Neural crest cell (in vitro differentiated cells): ENCODE measurements around the gene CXCR5. TPM values are rescaled to one million over a fixed set of nuclear protein-coding genes. Genes with fewer than 3 reads are reported as not detected.

Experiments
- DNase-seq: peaks from one replicate; pipeline ENCODE4 v3.0.0; 2021; ENCODE audit warnings: low read depth, mixed read lengths, low spot score
- H3K27ac Mint-ChIP-seq: one replicate; pipeline ENCODE4 v1.8.0; 2021; ENCODE audit warnings: mild to moderate bottlenecking, mixed read lengths; ENCODE audit not compliant: unreplicated experiment
- H3K27me3 Mint-ChIP-seq: 2 replicates; pipeline ENCODE4 v1.8.0; 2021; ENCODE audit warnings: low read depth, mild to moderate bottlenecking, mixed read lengths
- H3K36me3 Mint-ChIP-seq: 2 replicates; pipeline ENCODE4 v1.8.0; 2021; ENCODE audit warnings: low read depth, mild to moderate bottlenecking, mixed read lengths
- H3K4me1 Mint-ChIP-seq: 2 replicates; pipeline ENCODE4 v1.8.0; 2021; ENCODE audit warnings: mixed read lengths
- H3K4me3 Mint-ChIP-seq: one replicate; pipeline ENCODE4 v1.8.0; 2021; ENCODE audit warnings: mild to moderate bottlenecking, mixed read lengths
- H3K9me3 Mint-ChIP-seq: 2 replicates; pipeline ENCODE4 v1.8.0; 2021; ENCODE audit warnings: mixed read lengths
- CTCF ChIP-seq: fragments of 200-600 bp; sonication (generic); conservative IDR thresholded peaks from 2 replicates; pipeline ENCODE4 v1.5.0; 2021; ENCODE audit warnings: antibody characterized with exemption, mild to moderate bottlenecking
- total RNA-seq: library from RNA; stranded (reverse); gene quantifications from 2 replicates; pipeline ENCODE4 v1.2.1, GENCODE V29; 2021

Gene CXCR5
- total RNA-seq, 1 donor from 2014 or later: not detected

- DNase-seq: no peak
- TF ChIP-seq CTCF: no peak
- Mint-ChIP-seq H3K9me3 (no peaks in the 10 kb centered on the region), H3K36me3 (no peaks in the 10 kb centered on the region), H3K27ac (no peak overlapping the region), H3K4me1 (no peaks in the 10 kb centered on the region), H3K27me3 (peaks cover 4% of the 10 kb centered on the region), H3K4me3 (no peak overlapping the region)
Measured at GRCh38 chr11:118878163-118878563, 5.5 kb upstream of the CXCR5 start.

DNA sequence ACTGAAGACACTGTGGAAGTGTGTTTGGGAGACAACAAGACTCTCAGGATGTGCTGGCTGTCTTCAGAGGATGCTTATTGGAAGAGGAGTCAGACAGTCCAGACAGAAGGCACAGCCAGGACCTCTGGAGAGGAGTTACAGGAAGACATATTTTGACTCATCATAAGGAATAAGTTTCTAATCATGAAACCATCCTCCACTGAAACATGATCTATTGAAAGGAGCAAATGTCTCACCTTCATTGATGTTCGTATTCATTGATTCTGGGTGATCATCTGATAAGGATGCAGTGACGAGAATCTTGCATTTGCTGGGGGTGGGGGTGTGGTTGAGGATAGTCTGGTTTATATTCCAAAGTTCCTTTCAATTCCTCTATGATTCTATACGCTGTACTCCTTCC lies 2.5 kb upstream of the CXCR5 start:
- no peak for TF ChIP-seq CTCF
- Mint-ChIP-seq H3K4me3 (no peak overlapping the region), H3K4me1 (no peaks in the 10 kb centered on the region), H3K9me3 (no peaks in the 10 kb centered on the region), H3K27me3 (peaks cover 4% of the 10 kb centered on the region), H3K36me3 (no peaks in the 10 kb centered on the region), H3K27ac (no peak overlapping the region)
- no peak for DNase-seq

GRCh38 chr11:118882491-118882890 lies 1.2 kb upstream of the CXCR5 start:
- peaks cover 4% of the 10 kb centered on the region for H3K27me3 Mint-ChIP-seq
- no peaks in the 10 kb centered on the region for H3K9me3 Mint-ChIP-seq
- no peak for TF ChIP-seq CTCF
- H3K4me3 Mint-ChIP-seq: no peak overlapping the region
- peaks cover 5% of the 10 kb centered on the region for H3K4me1 Mint-ChIP-seq
- DNase-seq: no peak
- no peaks in the 10 kb centered on the region for H3K36me3 Mint-ChIP-seq
- no peak overlapping the region for H3K27ac Mint-ChIP-seq

- H3K36me3 Mint-ChIP-seq: no peaks in the 10 kb centered on the region
- peaks cover 4% of the 10 kb centered on the region for H3K27me3 Mint-ChIP-seq
- DNase-seq: no peak
- peaks cover 10% of the 10 kb centered on the region for H3K4me1 Mint-ChIP-seq
- H3K4me3 Mint-ChIP-seq: no peak overlapping the region
- no peak for TF ChIP-seq CTCF
- no peaks in the 10 kb centered on the region for H3K9me3 Mint-ChIP-seq
- H3K27ac Mint-ChIP-seq: no peak overlapping the region
Measured at GRCh38 chr11:118883004-118883367, 706 bp upstream of the CXCR5 start.

DNA sequence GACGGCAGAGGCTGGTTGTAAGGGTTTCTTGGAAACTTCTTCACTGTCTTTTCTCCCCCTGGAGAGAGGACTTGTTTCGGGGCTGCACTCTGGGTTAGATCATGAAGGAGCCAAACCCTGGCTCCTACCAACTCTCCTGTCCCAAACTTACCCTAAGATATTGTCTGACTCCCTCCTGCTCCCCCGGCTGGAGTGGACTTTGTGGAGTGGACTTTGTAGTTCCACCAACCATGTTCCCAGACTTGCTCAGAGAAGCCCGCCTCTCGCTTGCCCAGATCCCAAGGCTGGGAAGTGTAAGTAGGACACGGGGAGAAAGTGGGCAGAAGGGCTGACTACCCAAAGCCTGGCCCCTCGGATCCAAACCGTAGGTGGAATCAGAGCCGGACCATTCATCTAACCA lies 1.2 kb downstream of the CXCR5 start:
- H3K4me1 Mint-ChIP-seq: peaks cover 15% of the 10 kb centered on the region
- no peak for DNase-seq
- H3K9me3 Mint-ChIP-seq: no peaks in the 10 kb centered on the region
- H3K36me3 Mint-ChIP-seq: no peaks in the 10 kb centered on the region
- TF ChIP-seq CTCF: no peak
- peaks cover 4% of the 10 kb centered on the region for H3K27me3 Mint-ChIP-seq
- peak overlapping the region; percentile 35 for H3K27ac Mint-ChIP-seq
- no peak overlapping the region for H3K4me3 Mint-ChIP-seq

DNA sequence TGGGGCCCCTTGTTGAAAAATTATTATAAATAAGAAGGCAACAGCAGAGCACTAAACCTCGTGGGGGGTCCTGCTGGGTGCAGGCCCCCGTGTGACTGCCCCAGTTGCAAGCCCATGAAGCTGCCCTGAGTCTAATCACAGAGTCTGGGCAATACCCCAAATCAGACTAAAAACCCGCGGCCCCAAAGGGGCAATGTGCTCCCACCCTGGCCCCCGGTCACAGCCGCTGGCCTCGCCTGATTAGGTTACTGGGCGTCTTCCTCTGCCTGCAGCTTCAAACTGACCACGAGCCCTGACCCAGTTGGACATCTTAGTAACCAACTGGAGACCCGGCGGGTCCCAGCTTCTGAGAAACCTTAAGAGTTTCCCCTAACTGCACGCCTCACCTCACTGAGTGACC lies 1.6 kb downstream of the CXCR5 start:
- no peak overlapping the region for H3K27ac Mint-ChIP-seq
- H3K4me1 Mint-ChIP-seq: peaks cover 15% of the 10 kb centered on the region
- H3K4me3 Mint-ChIP-seq: no peak overlapping the region
- no peak for DNase-seq
- peaks cover 4% of the 10 kb centered on the region for H3K27me3 Mint-ChIP-seq
- TF ChIP-seq CTCF: no peak
- no peaks in the 10 kb centered on the region for H3K36me3 Mint-ChIP-seq
- no peaks in the 10 kb centered on the region for H3K9me3 Mint-ChIP-seq
